HG02884 (cell line): ENCODE results near the gene ZNF273.
"Not testable (repeated sequence)": the region's sequence is repeated elsewhere in the genome, so short reads cannot be mapped to it uniquely, and the experiment has no call there.

ENCODE experiments used
- ATAC-seq: cut with Tn5 transposase; IDR thresholded peaks from one replicate; pipeline ENCODE4 v1.9.1; 2021; ENCODE audit warnings: mild to moderate bottlenecking, moderate library complexity; ENCODE audit not compliant: unreplicated experiment

Gene ZNF273

DNA sequence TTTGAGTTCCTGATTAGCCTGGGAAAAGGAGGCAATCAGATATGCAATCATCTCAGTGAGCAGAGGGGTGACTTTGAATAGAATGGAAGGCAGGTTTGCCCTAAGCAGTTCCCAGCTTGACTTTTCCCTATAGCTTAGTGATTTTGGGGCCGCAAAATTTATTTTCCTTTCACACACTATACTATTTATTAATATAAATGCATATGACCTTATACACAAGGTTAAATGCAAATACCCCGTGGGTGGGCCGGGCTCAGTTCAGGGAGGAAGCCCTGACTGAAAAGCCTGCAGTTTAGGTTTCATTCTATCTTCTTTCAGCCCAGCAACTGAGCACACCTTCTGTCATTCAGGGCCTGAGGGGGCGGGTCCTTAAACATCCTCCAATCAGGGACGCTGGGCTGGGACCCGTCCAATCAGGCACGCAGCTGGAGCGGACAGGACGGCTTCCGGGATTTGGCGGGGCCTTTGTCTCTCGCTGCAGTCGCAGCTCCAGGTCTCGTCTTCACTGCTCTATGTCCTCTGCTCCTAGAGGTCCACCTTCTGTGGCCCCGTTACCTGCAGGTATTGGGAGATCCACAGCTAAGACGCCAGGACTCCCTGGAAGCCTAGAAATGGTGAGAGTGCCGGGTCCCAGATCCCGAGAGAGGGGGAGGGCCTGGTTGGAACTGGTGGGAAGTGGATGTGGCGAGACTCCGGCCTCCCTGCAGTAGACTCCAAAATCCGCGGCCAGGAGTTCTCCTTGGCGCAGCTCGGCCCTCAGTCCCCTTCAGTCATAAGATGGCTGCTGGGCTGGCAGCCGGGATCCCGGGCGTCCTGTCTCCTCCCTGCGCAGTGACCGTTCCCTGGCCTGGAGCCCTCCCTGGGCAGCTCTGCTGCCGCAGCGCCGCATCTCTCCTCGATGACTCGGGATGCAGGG is at the start of gene ZNF273:
TSS of gene ZNF273 (plus strand) at position 468 of the 916 bp plus-strand sequence. CDS start at position 513, 45 bp downstream.
- peak; percentile 98 for ATAC-seq

DNA sequence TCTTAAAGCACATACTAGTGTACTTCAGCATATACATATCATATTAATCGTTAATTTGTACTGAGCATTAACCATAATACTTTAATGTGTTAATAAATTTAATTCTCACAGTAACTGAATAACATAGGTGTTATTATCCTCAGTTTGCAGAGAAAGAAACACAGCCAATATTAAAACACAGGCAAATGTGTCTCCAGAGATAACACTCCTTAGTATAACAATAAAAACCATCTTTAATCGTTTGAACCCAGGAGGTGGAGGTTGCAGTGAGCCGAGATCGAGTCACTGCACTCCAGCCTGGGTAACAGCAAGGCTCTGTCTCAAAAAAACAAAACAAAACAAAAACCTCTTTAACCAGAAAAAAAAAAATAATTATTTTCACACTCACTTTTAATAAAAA is 49.4 kb upstream of the ZNF273 start:
- ATAC-seq, result no peak

GRCh38 chr7:64854969-64855368 is 48.1 kb upstream of the ZNF273 start:
- no peak for ATAC-seq

- ATAC-seq, result no peak
Observed at GRCh38 chr7:64863021-64863420, 40.1 kb upstream of the ZNF273 start.

DNA sequence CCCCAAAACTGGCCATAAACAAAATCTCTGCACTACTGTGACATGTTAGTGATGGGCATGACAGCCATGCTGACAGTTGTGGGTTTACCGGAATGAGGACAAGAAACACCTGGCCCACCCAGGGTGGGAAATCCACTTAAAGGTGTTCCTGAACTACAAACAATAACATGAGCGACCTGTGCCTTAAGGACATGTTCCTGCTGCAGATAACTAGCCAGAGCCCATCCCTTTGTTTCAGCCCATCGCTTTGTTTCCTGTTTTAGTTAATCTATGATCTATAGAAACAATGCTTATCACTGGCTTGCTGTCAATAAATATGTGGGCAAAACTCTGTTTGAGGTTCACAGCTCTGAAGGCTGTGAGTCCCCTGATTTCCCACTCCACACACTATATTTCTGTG is 39.5 kb upstream of the ZNF273 start:
- not testable (repeated sequence) for ATAC-seq

GRCh38 chr7:64863969-64864368 is 39.1 kb upstream of the ZNF273 start:
- ATAC-seq, result no peak

DNA sequence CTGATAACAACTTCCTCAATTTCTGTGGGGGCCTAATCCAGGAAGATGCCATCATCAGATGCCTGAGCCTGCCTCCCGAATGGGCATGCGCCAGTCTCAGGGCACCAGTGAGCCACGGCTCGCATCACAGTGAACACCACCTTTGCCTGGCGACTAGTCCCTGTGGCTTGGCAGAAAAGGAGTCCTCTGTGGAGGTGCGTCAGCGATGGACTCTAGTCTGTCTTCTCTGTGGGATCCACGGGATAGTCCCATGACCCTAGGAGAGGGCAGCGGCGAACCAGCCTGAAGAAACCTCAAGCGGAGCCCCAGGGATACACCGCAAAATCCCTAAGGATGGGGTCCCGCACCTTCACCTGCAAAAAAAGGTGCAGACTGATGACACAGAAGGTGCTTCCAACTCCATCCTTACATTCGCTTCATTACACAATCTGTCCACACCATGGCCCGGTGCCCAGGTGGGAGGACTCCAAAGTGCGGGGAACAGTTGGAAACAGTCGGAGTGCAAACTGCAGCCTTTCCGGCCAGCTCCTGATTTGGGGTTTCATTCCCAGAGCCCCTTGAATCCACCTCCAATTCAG is 35.1 kb upstream of the ZNF273 start:
- ATAC-seq, result no peak

- ATAC-seq, result no peak
Observed at GRCh38 chr7:64868499-64868898, 34.6 kb upstream of the ZNF273 start.

- ATAC-seq, result no peak
Observed at GRCh38 chr7:64869121-64869725, 33.9 kb upstream of the ZNF273 start.

GRCh38 chr7:64869912-64870562 is 33.0 kb upstream of the ZNF273 start:
- ATAC-seq, result no peak

GRCh38 chr7:64870656-64871055 is 32.4 kb upstream of the ZNF273 start:
- no peak for ATAC-seq

GRCh38 chr7:64871761-64872160 is 31.3 kb upstream of the ZNF273 start:
- ATAC-seq, result no peak

- ATAC-seq, result no peak
Observed at GRCh38 chr7:64872351-64873154, 30.5 kb upstream of the ZNF273 start.

DNA sequence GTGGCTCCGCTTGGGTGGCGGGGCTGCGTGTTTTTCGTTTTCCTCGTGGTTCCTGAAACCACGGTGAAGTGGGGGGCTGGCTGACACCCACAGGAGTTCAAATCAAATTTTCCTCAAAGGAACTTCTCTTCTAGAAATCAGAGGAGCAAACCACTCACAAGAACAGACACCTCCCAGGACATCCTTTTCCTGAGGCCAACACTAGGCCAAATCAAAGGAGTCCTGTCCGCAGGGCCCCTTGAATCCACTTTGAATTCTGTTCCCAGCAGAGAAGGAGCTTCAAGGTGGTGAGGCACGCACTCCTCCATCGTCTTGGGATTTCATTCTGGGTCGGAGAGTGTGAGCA is 29.9 kb upstream of the ZNF273 start:
- no peak for ATAC-seq

DNA sequence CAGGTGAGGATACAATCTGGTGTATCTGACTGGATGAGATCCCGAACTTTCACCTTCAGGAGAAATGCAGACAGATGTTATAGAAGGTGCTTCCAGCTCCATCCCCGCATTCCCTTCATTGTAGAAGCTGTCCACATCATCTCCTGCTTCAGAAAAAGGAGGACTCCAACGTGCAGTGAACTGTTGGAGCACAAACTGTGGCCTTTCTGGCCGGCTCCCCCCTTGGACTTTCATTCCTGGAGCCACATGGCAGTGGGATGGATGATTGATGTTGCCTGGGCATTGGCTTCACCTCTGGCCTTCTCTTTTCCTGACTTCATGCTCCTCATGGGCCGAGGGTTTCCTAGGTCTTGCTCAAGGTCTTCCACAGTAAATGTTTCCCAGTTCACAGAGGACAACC is 29.6 kb upstream of the ZNF273 start:
- ATAC-seq, result no peak

DNA sequence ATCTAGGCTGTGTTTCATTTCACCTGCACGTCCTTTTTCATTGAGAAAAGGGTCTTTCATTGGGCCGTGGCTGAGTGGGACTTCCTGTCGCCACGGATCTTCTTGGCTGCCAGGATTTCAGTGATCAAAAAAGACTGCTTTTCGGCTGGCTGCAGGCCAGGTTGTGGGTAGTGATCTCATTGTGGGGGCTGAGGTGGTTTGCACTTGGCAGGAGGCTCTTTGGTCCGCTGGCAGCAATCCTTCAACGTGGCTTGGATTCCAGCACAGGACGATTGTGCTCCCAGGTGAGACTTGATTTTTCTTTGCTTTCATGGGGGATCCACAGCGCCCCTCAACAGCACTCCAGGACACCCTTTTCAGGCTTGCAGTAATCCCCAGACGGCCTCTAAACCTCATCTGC is 29.0 kb upstream of the ZNF273 start:
- no peak for ATAC-seq

- ATAC-seq, result no peak
Observed at GRCh38 chr7:64874562-64875250, 28.4 kb upstream of the ZNF273 start.

DNA sequence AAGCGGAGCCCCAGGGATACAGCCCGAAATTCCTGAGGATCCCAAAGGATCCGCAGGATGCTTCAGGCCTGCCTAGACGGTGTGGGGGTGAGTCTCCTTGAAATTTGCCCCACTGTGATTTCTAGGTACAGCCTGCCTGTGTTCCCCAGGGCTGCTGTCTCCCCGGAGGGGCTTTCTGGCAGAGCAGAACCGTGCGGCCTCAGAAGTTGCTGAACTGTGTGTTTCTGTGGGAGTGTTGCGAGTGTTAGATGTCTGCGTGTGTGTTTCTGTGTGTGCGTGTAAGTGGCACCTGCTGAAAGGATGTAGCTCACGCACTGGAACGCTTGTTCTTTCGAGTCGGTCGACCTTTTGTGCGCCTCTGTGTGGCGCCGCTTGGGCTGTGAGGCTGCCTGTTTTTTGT is 27.8 kb upstream of the ZNF273 start:
- no peak for ATAC-seq

- ATAC-seq, result no peak
Observed at GRCh38 chr7:64875658-64876406, 27.2 kb upstream of the ZNF273 start.
